ENCODE data around the gene CNKSR3.
A peak's percentile ranks its signal among the peaks of the same experiment; 100 is the strongest.

Gene CNKSR3

GRCh38 chr6:154485815-154486214, 24.7 kb downstream of the CNKSR3 start:
- H3K4me3 ChIP-seq (ENCODE audit: low read depth, low read length), result no peak overlapping the region
- DNase-seq (ENCODE audit: low read depth), result no peak

GRCh38 chr6:154484942-154485341, 25.5 kb downstream of the CNKSR3 start:
- no peak overlapping the region for H3K4me3 ChIP-seq (ENCODE audit: low read depth, low read length)
- no peak for DNase-seq (ENCODE audit: low read depth)

GRCh38 chr6:154482858-154483257, 27.6 kb downstream of the CNKSR3 start:
- DNase-seq (ENCODE audit: low read depth), result no peak
- no peak overlapping the region for H3K4me3 ChIP-seq (ENCODE audit: low read depth, low read length)

- no peak overlapping the region for H3K4me3 ChIP-seq (ENCODE audit: low read depth, low read length)
- no peak for DNase-seq (ENCODE audit: low read depth)
Measured at GRCh38 chr6:154481521-154482013, 28.9 kb downstream of the CNKSR3 start.

GRCh38 chr6:154479771-154480639, 30.5 kb downstream of the CNKSR3 start:
- DNase-seq (ENCODE audit: low read depth), result no peak
- H3K4me3 ChIP-seq (ENCODE audit: low read depth, low read length), result peak overlapping the region; percentile 6

GRCh38 chr6:154479351-154479769, 31.1 kb downstream of the CNKSR3 start:
- H3K4me3 ChIP-seq (ENCODE audit: low read depth, low read length), result peak overlapping the region; percentile 19
- no peak for DNase-seq (ENCODE audit: low read depth)

- no peak for DNase-seq (ENCODE audit: low read depth)
- H3K4me3 ChIP-seq (ENCODE audit: low read depth, low read length), result no peak overlapping the region
Measured at GRCh38 chr6:154478701-154479060, 31.8 kb downstream of the CNKSR3 start.

GRCh38 chr6:154478021-154478700, 32.3 kb downstream of the CNKSR3 start:
- no peak for DNase-seq (ENCODE audit: low read depth)
- H3K4me3 ChIP-seq (ENCODE audit: low read depth, low read length), result no peak overlapping the region

GRCh38 chr6:154476494-154476893, 34.0 kb downstream of the CNKSR3 start:
- DNase-seq (ENCODE audit: low read depth), result no peak
- no peak overlapping the region for H3K4me3 ChIP-seq (ENCODE audit: low read depth, low read length)

- DNase-seq (ENCODE audit: low read depth), result peak; percentile 57
Measured at GRCh38 chr6:154474648-154475428, 35.6 kb downstream of the CNKSR3 start.

GRCh38 chr6:154473324-154473723, 37.2 kb downstream of the CNKSR3 start:
- no peak overlapping the region for H3K4me3 ChIP-seq (ENCODE audit: low read depth, low read length)
- DNase-seq (ENCODE audit: low read depth), result no peak

More at GRCh38 chr6:154474648-154475428, 35.6 kb downstream of the CNKSR3 start:
- no peak overlapping the region for H3K4me3 ChIP-seq (ENCODE audit: low read depth, low read length)

- H3K4me3 ChIP-seq (ENCODE audit: low read depth, low read length), result no peak overlapping the region
- DNase-seq (ENCODE audit: low read depth), result no peak
Measured at GRCh38 chr6:154471609-154472362, 38.7 kb downstream of the CNKSR3 start.

GRCh38 chr6:154469306-154469935, 41.1 kb downstream of the CNKSR3 start:
- DNase-seq (ENCODE audit: low read depth), result no peak
- H3K4me3 ChIP-seq (ENCODE audit: low read depth, low read length), result no peak overlapping the region

GRCh38 chr6:154468760-154469159, 41.7 kb downstream of the CNKSR3 start:
- no peak for DNase-seq (ENCODE audit: low read depth)
- no peak overlapping the region for H3K4me3 ChIP-seq (ENCODE audit: low read depth, low read length)

- no peak overlapping the region for H3K4me3 ChIP-seq (ENCODE audit: low read depth, low read length)
- no peak for DNase-seq (ENCODE audit: low read depth)
Measured at GRCh38 chr6:154466971-154467679, 43.4 kb downstream of the CNKSR3 start.

- H3K4me3 ChIP-seq (ENCODE audit: low read depth, low read length), result no peak overlapping the region
- no peak for DNase-seq (ENCODE audit: low read depth)
Measured at GRCh38 chr6:154466139-154466538, 44.3 kb downstream of the CNKSR3 start.

GRCh38 chr6:154463573-154464419, 46.7 kb downstream of the CNKSR3 start:
- no peak for DNase-seq (ENCODE audit: low read depth)
- H3K4me3 ChIP-seq (ENCODE audit: low read depth, low read length), result no peak overlapping the region

Data from skeletal muscle cell (primary cell).